ENCODE results near the gene MED27. TPM values are rescaled to one million over a fixed set of nuclear protein-coding genes. Genes with fewer than 3 reads are reported as not detected.

The MED27 gene
- total and polyA plus RNA-seq, 2 of the 8 experiments (the other 6 are each of a cell fraction or from before 2014, with no cell fraction given): 29.9 to 56.5 TPM

- TF ChIP-seq KDM1A (IDR thresholded peaks at IDR 0.05; ENCODE audit: borderline replicate concordance, low read length): no peak
- TF ChIP-seq SIRT6 (IDR thresholded peaks at IDR 0.05; ENCODE audit: low read length): no peak
- no peak for TF ChIP-seq POU5F1 (IDR thresholded peaks at IDR 0.05; ENCODE audit: low read depth, low read length)
- TF ChIP-seq MAFK (IDR thresholded peaks at IDR 0.05; ENCODE audit: low read depth, low read length): no peak
- TF ChIP-seq SAP30 (IDR thresholded peaks at IDR 0.05; ENCODE audit: insufficient read depth, insufficient replicate concordance, low read length): no peak
Measured at GRCh38 chr9:131965841-131966240, 113.8 kb downstream of the MED27 start (continued).
